ENCODE data around the gene TAOK1. TPM values are rescaled to one million over a fixed set of nuclear protein-coding genes. Genes with fewer than 3 reads are reported as not detected.

Gene TAOK1
- total and polyA plus RNA-seq, 2 of the 13 experiments (the other 11 are each of a cell fraction or from before 2014, with no cell fraction given), result 14.1 to 23.0 TPM

DNA sequence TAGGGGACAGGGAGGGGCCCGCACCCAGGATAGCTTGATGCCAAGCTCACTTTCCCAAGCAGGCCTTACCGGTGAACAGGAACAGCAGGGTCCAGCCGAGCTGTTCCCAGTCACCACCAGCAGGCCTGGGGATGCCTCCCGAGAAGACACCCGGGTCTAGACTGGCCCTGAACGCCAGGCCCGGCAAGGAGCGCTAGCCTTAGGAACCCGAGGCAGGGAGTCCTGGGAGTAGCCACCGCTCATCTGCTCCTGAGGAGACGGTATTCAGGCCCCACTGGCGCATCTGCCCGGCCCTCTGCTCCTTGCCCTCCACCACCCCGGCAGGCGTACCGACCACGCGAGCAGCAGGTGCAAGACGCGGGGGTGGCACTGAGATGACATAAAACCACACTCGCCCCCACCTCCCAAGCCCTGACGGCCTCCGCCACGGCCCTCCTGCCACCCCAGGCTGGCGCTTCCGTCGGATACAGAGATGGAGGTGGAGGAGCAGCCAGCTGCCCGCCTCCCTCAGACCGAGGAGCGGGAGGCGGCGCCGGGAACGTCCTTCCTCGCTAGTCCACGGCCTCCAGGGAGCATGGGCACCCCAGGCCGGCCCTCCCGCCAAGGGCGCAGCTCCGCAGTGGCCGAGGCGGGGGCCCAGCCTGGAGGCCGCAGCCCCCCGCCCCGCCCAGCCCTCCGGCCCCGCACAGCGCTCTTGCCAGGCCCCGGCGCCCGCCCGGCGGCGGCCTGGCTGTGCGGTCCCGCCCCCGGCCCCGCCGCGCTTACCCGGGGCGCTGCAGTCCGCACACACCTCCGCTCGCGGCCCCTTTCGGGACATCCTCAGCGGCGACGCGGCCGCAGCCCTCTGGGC is 198.6 kb downstream of the TAOK1 start (continued):
- TF ChIP-seq, protein P1, sequence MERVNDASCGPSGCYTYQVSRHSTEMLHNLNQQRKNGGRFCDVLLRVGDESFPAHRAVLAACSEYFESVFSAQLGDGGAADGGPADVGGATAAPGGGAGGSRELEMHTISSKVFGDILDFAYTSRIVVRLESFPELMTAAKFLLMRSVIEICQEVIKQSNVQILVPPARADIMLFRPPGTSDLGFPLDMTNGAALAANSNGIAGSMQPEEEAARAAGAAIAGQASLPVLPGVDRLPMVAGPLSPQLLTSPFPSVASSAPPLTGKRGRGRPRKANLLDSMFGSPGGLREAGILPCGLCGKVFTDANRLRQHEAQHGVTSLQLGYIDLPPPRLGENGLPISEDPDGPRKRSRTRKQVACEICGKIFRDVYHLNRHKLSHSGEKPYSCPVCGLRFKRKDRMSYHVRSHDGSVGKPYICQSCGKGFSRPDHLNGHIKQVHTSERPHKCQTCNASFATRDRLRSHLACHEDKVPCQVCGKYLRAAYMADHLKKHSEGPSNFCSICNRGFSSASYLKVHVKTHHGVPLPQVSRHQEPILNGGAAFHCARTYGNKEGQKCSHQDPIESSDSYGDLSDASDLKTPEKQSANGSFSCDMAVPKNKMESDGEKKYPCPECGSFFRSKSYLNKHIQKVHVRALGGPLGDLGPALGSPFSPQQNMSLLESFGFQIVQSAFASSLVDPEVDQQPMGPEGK (CRISPR knock-in tag; IDR thresholded peaks at IDR 0.05), result peak; percentile 56
- TF ChIP-seq AHR (CRISPR knock-in tag; IDR thresholded peaks at IDR 0.05) (no peak), SNAPC2 (CRISPR knock-in tag; IDR thresholded peaks at IDR 0.05) (no peak), ZNF615 (CRISPR knock-in tag; IDR thresholded peaks at IDR 0.05; ENCODE audit: borderline replicate concordance) (no peak)

DNA sequence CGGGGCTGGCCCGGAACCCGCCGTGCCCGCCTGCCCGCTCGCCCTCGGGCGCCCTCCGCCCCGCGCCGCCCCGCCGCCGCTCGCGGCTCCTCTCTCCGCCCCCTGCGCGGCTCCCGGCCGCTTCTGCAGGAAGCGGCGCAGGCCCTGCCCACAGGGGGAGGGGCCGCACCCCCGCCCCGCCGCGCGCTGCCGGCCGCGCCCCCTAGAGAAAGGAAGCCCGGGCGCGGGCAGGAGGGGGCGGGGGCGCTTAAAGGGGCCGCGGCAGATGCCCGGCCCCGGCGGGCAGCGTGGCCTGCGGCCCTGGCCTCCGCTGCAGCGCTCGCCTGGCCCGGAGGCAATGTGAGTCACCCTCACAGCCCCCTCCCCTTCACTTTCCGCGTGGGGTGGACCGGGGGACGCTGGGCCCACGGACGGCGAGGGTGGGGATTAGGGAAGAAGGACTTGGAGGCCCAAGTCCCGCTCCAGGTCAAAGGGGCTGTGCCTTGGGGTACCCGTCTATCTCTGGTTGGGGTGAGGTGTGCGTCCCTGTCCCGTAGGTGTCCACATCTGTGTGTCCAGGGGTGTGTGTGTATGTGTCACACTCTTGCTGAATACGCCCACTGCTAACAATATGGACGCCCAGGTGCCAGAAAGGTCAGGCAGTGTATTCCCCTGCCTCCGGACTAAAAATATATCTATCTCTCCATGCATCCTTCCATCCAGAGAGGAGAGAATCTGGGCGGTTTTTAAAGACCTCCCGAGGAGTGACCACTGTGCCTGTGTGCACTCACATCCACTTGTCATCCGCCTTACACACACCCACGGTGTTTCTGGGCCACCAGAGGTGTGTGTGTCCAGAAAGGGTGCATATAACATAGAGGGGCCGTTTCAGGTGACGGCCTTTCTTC is 199.6 kb downstream of the TAOK1 start, which contains the start of gene GIT1:
Gene GIT1, minus strand, starts transcription at position 125 of the 887 bp plus-strand sequence. CDS start 270 bp downstream, outside the sequence.
- POLR2A ChIA-PET, result no interaction called here
- peak within 1 kb of the TSS; percentile 62 for H3K27ac ChIP-seq (ENCODE audit: extremely low read length, insufficient read depth, low read length)
- H3K27me3 ChIP-seq (ENCODE audit: control insufficient read depth in 1 of 2, insufficient read depth in 2 of 2, low read length in 2 of 2), result peaks cover 1 to 9% of the 10 kb centered on the region in 2 experiments; a peak in 3 of 5 replicates
- H3K4me3 ChIP-seq (replicated peaks in 1 of 3; ENCODE audit: insufficient read depth in 1 of 3, low read depth in 2 of 3, low read length in 3 of 3), result peak within 1 kb of the TSS; percentile 70 to 98 (median 91)
- FAIRE-seq (no peak), DNase-seq (ENCODE audit: low spot score) (peak; percentile 70), ATAC-seq (peak; percentile 49)
- H3K79me2 ChIP-seq (ENCODE audit: insufficient read depth, low read length), result peaks cover 23% of the 10 kb centered on the region
- peak within 1 kb of the TSS; percentile 66 for H2AFZ ChIP-seq (ENCODE audit: low read length)
- 8% methylated on average over 5 of the region's 70 CpGs for WGBS (ENCODE audit: low lambda C conversion rate)
- H3K9me3 ChIP-seq (ENCODE audit: low read length), result no peaks in the 10 kb centered on the region
- intact Hi-C loops (cut with micrococcal nuclease; ENCODE audit: unreplicated experiment), result loop anchor here (2.0 to 10.0 kb wide), 2 partner anchors 15 to 215 kb away; no protein-coding TSS in a partner anchor
- H3K9ac ChIP-seq (ENCODE audit: insufficient read depth, low read depth, low read length), result peak within 1 kb of the TSS; percentile 73
- no peaks in the 10 kb centered on the region for H3K36me3 ChIP-seq (replicated peaks in 1 of 2; ENCODE audit: control insufficient read depth in 1 of 2, insufficient read depth in 2 of 2, low read length in 2 of 2)
- H4K20me1 ChIP-seq (ENCODE audit: insufficient read depth, low read length), result peaks cover 14% of the 10 kb centered on the region; the same call in 1 of the 2 replicates
- in situ Hi-C loops (cut with HindIII; ENCODE audit: extremely low pct_ligation_motif_present, low pct_unique_long_range_greater_than_20kb), result no loop called here
- CTCF ChIA-PET (ENCODE audit: low intra/inter-chr PET ratio, low total read pairs), result interaction anchor here (2.7 kb wide), 1 partner anchor 220 kb away, joined by 10 read pairs; no protein-coding TSS in a partner anchor
- peaks cover 58% of the 10 kb centered on the region for H3K4me1 ChIP-seq (ENCODE audit: insufficient read depth, low read length)
- peak within 1 kb of the TSS; percentile 93 for H3K4me2 ChIP-seq (ENCODE audit: low read depth, low read length)
- BruUV-seq (replicated peaks), result no TSS peak
- TF ChIP-seq HNF4A (CRISPR knock-in tag; IDR thresholded peaks at IDR 0.05), result no peak
- TF ChIP-seq, protein P2, sequence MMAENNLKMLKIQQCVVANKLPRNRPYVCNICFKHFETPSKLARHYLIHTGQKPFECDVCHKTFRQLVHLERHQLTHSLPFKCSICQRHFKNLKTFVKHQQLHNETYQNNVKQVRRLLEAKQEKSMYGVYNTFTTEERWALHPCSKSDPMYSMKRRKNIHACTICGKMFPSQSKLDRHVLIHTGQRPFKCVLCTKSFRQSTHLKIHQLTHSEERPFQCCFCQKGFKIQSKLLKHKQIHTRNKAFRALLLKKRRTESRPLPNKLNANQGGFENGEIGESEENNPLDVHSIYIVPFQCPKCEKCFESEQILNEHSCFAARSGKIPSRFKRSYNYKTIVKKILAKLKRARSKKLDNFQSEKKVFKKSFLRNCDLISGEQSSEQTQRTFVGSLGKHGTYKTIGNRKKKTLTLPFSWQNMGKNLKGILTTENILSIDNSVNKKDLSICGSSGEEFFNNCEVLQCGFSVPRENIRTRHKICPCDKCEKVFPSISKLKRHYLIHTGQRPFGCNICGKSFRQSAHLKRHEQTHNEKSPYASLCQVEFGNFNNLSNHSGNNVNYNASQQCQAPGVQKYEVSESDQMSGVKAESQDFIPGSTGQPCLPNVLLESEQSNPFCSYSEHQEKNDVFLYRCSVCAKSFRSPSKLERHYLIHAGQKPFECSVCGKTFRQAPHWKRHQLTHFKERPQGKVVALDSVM (CRISPR knock-in tag; IDR thresholded peaks at IDR 0.05), result peak; percentile 41; the same call in 1 of the 2 replicates
- TF ChIP-seq GABPA (IDR thresholded peaks at IDR 0.05; ENCODE audit: low read depth, low read length), result peak; percentile 30
- TF ChIP-seq GABPA (CRISPR knock-in tag; IDR thresholded peaks at IDR 0.05; ENCODE audit: low read depth), result no peak
- TF ChIP-seq PHF8 (CRISPR knock-in tag; IDR thresholded peaks at IDR 0.05), result peak; percentile 68
- TF ChIP-seq, protein P3, sequence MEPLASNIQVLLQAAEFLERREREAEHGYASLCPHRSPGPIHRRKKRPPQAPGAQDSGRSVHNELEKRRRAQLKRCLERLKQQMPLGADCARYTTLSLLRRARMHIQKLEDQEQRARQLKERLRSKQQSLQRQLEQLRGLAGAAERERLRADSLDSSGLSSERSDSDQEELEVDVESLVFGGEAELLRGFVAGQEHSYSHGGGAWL (CRISPR knock-in tag; IDR thresholded peaks at IDR 0.05), result peak; percentile 42; the same call in 1 of the 2 replicates
- 0 out of 2 replicates have a peak, but pooled peaks have one; percentile 17 for TF ChIP-seq ZNF343 (CRISPR knock-in tag; IDR thresholded peaks at IDR 0.05)
- peak; percentile 24 for TF ChIP-seq YY1 (IDR thresholded peaks at IDR 0.05; ENCODE audit: insufficient read depth, insufficient replicate concordance, low read depth, low read length)
- TF ChIP-seq RBFOX2 (IDR thresholded peaks at IDR 0.05; ENCODE audit: low read depth, low read length), result peak; percentile 34; the same call in 1 of the 2 replicates
- TF ChIP-seq, protein P4, sequence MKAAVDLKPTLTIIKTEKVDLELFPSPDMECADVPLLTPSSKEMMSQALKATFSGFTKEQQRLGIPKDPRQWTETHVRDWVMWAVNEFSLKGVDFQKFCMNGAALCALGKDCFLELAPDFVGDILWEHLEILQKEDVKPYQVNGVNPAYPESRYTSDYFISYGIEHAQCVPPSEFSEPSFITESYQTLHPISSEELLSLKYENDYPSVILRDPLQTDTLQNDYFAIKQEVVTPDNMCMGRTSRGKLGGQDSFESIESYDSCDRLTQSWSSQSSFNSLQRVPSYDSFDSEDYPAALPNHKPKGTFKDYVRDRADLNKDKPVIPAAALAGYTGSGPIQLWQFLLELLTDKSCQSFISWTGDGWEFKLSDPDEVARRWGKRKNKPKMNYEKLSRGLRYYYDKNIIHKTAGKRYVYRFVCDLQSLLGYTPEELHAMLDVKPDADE (CRISPR knock-in tag; IDR thresholded peaks at IDR 0.05), result 0 out of 2 replicates have a peak, but pooled peaks have one; percentile 6

All from HepG2 (cell line).